Mammary epithelial cell (primary cell): ENCODE data around the gene DDX51.

Experiments
- CTCF ChIP-seq, 2 donors: IDR thresholded peaks in 1 of 2; conservative IDR thresholded peaks in 1 of 2; 2 replicates each; pipeline ENCODE4 v1.5.1; 2011 to 2012; ENCODE audit warnings: inconsistent platforms in 2 of 2, low read length in 2 of 2, mild to moderate bottlenecking in 2 of 2, control low read depth in 1 of 2, low read depth in 1 of 2; ENCODE audit not compliant: insufficient read depth in 1 of 2; ENCODE audit errors: extremely low read depth in 1 of 2
- EZH2 ChIP-seq: IDR thresholded peaks from 2 replicates; pipeline ENCODE4 v1.6.1; 2012; ENCODE audit warnings: low read length, inconsistent platforms, borderline replicate concordance

GRCh38 chr12:132108211-132108832 lies 35.8 kb downstream of the DDX51 start:
- TF ChIP-seq CTCF (conservative IDR thresholded peaks at IDR 0.05 in 1 of 2, IDR thresholded peaks at IDR 0.05 in 1 of 2; ENCODE audit: extremely low read depth in 1 of 2, insufficient read depth in 1 of 2, low read depth in 1 of 2, low read length in 2 of 2) (no peak), EZH2 (no peak)
